Stimulated activated CD8-positive, alpha-beta memory T cell treated with anti-CD3 and anti-CD28 coated beads, Interleukin-2, amount 100 ng/mL, for 1 hour (primary cell): ENCODE data around the gene EPHB1.

Experiments used
- DNase-seq, 2 donors: peaks; one replicate each; pipeline ENCODE4 v3.0.0-alpha.2; 2020; ENCODE audit warnings: low read depth in 2 of 2

Gene EPHB1

DNA sequence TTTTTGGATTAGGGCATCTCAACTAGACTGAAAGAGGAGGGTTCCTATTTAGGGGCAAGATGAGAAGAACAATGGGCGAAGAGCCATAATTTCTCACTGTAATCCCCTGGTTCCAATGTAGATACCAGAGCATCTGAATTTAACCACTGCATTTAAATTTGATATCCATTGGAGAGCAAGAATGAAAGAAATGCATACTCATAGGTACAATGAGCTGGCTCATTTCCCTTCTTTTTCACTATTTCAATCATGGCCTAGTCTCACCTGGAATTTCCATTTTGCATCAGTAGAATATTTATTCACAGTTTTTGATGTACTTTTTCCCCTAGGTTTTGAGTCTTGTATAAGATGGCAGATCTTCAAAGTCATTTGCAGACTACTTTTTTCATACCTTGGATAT, 13.8 kb downstream of the EPHB1 start:
- DNase-seq = no peak

DNA sequence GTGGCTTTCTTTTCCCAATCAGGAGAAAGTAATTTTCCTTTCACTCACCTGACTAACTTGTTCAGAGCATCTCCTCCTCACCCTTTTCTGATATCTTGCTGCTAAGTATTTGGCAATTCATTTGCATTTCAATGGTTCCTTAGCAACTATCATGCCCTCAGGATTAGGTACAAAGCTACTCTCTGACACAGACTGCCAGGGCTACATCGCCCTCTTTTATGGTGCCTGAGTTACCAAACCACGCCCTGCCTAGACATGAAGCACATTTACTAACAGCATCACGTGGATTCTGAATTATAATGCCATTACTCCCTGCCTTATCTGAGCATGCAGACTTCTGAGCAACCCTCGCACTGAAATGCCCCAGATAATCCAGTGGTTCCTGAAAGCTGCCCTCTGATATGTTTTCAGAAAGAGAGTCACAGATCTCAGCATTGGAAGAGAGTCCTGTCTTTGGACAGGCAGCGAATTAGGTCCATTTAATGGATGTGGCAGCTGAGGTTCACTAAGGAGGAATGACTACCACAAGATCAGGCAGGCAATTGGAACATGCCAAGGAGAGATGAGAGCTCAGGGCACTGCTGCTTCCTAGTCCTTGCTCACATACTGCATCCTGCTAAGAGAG, 14.5 kb downstream of the EPHB1 start:
- DNase-seq = no peak

DNA sequence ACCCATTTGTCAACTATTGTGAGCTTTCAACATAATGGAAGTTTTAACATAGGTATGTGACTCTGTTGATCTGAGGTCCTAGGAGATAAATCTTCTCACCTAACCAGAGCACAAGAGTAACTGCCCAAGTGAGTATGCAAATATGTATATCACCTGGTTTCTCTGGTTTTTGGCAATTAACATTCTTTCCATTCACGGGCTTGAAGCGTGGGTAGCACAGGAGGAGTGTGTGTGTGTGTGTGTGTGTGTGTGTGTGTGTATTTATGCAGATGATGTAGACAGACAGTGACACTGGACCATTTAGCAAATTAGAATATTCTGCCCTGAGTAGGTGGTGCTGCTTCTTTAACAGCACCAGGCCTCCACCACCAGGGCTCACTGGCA, 15.0 kb downstream of the EPHB1 start:
- DNase-seq = no peak

DNA sequence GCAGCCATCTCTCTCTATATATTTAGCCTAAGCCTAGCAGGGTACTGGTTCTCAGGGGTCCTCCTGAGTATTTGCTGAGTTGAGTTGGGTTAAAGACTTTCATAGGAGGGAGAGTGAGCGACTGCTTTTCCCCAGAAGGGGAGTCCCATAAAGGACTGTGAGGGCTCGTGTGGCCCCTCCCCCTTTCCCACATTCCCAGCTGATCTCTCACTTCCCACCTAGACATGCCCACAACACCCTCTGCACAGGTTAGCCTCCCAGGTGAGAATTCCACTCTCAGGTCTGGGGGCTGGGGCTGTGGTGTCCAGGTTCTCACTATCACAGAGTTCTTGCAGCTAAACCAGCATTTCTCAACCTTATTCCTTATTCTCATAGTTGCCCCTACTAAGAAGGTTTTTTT, 15.8 kb downstream of the EPHB1 start:
- DNase-seq = no peak

DNA sequence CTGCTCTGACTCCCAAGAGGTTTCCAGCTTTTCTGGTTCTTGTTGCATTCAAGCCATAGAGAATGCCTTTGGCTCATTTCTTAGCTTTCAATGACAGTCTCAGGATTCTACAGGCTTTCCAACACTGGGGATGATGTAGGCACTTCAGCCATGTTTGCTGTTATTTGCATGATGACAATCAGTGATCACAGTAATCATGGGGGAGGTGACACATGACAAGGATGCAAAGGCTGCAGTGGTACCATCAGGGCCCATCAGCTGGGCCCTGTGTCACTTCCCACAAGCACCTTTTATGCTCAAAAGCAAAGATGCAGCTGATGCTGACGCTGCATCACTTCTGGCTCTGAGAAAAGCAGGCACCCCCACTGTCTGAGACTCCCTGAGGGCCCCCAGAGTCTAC, 18.6 kb downstream of the EPHB1 start:
- no peak for DNase-seq

DNA sequence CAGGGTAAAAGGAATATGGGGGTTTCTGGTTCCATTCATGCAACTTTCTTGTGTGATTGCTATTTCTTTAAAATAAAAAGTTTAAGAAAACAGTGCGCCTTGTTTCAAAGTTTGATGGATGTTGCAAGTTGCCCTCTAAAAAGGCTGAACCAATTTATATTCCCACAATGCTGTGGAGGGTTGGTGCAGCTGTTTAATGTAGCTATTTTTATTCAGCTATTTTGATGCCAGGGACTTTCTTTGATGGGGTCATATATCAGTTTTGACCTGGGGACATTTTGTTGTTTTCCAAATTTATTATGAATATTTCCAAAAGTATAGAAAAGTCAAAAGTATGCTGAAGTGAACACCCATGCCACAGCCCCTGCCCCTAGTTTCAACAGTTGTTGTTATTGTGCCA, 20.5 kb downstream of the EPHB1 start:
- DNase-seq = no peak

DNA sequence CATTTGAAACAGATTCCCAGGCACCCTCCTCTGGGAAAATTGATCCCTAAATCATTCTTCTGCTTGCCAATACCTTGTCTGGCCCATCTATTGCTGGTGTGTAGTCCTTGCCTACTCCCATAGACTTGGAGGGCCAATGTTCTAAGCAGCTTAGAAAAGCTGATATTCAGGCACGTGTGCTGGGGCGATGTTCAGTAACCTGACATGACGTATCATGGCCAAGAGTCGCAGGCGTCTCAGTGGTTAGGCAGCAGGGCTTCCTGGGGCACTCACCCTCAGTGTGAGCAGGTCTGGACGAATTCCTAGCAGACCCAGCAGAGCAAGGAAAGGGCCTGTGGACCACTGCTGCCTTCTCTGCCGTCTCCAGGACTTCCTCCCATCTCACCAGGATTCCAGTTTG, 21.6 kb downstream of the EPHB1 start:
- no peak for DNase-seq

DNA sequence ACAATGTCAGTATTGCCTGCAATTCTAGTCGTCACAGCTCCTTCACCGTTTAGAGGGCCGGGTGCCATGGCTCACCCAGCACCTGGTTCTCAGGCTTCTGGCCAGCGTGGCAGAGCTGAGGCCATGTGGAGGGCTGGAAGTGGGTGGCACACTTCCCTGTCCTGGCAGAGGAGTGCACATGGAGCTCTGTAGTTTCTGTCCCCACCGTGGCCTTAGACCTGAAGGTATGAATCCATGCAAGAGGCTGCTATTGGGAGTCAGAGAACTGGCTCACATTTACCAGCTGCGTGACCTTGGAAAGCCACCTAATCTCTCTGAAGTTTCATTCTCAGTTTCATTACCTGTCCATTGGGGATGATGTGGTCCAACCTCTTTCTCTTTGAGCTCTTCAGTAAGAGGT, 22.2 kb downstream of the EPHB1 start:
- DNase-seq = no peak

DNA sequence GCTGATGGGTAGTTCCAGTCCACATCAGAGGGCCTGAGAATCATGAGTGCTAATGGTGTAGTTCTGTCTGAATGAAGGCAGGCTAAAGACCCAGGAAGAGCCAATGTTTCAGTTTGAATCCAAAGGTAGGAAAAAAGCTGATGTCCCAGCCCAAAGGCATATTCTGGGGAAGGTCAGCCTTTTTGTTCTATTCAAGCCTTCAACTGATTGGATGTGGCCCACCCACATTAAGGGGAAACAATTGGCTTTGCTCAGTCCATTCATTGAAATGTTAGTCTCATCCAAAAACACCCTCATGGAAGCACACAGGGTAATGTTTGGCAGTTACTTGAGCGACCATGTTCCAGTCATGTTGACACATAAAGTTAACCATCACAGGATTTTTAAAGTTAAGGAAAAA, 25.9 kb downstream of the EPHB1 start:
- DNase-seq = no peak

DNA sequence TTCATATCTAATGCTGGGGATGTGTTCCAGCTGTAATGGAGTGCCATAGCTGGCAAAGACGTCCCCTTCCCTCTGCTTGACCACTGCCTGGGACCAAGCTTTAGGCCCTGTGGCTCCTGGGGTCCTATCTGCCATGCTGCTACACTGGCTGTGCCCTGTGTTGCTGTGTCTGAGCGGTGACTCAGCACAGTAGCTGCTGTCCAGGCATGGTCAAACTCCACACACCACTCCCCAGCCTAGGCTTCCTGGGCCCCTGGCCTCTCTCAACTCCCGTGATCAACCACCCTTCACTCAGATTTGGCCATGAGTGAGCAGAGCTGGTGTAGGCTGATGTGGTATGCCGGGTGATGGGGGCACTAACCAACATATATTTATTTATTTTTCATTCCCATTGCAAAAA, 27.0 kb downstream of the EPHB1 start:
- DNase-seq = no peak

DNA sequence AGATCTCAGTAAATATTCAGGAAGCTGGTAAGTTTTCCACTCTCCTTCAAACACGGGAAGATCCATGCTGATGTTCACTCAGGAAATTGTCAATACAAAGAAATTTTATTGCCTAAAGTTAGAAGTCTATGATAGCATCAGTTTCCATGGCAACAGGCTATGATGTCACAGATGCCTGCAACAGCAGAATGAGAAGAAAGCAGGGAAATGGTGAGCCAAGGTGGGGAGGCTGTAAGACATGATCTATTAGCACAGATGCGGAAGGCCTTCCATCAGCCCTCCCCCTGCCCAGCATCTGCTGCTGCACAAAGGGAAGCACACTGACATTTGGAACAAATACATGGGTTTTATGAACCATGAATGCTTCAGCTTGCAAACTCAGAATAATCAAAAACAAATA, 28.6 kb downstream of the EPHB1 start:
- no peak for DNase-seq

DNA sequence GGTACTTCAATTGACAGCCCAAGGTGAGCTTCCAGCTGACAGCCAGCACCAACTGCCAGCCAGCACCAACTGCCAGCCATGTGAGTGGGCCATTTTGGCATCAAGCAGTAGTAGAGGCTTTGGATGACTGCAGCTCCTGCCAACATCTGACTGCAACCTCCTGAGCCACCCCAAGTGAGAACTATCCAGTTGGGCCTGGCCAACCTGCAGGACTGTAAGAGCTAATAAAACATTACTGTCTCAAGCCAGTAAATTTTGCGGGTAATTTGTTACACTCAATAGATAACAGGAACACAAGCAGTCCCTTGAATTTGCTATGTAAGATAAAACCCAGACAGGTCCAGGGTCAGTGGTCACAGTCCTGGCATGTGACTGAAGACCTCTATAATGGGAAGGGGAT, 29.7 kb downstream of the EPHB1 start:
- no peak for DNase-seq

DNA sequence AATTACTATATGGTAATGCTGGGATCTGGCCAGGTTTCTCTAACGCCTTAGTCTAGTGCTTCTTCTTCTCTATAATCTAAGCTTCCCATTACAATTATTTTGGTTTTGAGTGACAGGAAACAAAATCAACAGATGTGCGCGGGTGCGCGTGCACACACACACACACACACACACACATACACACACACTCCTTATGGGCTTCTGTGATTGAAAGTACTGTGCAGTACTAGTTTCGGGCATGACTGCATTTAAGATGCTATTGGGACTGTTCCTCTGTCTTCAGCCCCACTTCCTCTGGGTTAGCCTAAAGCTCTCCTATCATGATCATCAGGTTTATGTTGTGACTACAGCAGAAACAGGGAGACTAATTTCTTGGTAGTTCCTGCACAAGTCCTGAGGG, 32.2 kb downstream of the EPHB1 start:
- no peak for DNase-seq

DNA sequence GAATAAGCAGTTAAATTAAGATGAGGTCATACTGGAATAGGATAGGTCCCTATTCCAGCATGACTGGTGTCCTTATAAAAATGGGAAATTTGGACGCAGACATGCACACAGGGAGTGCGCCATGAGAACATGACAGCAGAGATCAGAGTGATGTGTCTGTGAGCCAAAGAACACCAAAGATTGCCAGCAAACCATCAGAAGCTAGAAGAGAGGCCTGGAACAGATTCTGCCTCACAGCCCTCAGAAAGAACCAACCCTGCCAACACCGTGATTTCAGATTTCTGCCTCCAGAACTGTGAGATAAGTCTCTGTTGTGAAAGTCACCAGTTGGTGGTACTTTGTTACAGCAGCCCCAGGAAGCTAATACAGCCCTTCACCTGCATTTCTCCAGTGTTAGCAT, 34.7 kb downstream of the EPHB1 start:
- DNase-seq = no peak

DNA sequence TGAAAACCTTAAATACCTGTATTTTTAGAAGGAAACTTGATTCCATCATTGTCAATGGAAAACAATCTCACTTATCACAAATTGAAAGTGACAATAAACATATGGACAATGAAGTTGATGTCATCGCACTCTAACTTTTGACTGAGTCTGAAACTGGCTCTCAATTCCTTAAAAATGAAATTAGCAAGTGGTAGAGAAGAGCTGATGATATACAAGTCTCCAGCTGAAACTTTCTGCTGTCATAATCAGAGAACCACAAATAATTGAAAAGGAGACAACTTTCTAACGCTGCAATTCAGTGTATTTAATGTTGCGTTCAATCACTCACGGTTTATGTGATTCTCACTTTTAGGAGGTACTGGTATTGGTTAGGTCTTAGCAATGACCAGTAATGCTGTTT, 37.5 kb downstream of the EPHB1 start:
- DNase-seq = no peak

DNA sequence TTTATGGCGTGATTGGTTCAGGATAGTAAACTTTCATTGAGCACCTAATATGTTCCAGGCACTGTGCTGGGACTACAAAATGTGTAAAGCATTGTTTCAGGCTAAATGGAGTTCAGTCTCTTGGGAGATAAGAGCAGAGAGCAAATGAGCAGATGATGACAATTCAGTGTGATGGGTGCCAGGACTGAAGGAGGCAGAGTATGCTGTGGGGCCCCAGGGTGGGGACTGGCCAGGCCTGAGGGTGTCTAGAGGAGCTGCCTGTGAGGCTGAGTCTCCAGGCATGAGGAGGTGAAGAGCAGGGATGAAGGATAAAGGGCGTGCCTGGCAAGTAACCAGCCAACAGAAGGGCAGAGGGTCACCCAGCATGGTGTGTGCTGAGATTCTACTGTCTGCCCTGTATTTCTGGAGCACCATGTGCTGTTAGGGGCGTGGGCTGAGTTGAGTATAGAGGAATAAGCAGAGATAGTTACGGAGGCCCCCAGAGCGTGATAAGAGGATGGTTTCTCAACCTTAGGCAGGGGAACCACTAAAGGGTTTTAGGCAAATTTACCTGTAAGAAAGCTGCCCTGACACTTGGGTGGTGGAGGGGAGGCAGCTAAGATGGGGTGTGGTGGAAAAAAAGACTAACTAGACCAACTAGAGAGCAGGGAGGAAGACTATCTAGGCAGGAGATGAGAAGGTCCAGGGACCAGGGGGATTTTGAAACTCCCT, 38.5 kb downstream of the EPHB1 start:
- DNase-seq = no peak

DNA sequence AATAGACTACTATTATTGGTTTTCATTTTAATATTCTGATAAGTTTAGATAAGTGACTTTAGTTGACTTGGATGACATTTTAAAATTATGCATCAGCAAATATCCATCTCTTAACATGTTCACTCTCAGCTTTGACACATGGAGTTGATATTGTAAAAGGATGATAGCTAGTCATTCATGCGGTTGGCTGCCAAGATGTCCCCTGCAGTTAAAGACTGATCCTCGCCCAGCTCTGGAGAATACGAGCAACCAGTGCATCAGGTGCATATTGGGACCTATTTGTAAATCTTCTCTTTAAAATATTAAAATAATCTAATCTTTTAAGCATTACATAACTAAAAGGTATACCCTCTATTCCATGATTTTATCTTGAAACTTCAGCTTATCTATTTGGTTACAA, 41.9 kb downstream of the EPHB1 start:
- DNase-seq = no peak

DNA sequence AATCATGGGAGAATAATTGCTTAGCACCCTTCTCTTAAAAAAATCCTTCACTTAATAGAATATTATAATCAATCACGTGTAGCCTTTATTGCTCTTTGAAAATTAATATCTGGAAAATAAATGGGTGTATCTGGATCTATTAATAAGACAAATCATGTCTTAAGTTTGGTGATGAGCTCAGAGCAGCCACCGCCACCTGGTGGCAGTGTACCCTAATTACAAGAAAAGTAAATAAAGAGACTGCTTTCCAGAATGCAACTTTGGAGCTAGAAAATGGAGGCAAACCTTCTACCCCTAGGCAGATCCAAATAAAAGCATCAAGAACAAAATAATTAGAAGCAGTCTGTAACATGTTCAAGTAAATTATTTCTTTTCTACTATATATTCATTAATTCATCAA, 43.5 kb downstream of the EPHB1 start:
- no peak for DNase-seq

DNA sequence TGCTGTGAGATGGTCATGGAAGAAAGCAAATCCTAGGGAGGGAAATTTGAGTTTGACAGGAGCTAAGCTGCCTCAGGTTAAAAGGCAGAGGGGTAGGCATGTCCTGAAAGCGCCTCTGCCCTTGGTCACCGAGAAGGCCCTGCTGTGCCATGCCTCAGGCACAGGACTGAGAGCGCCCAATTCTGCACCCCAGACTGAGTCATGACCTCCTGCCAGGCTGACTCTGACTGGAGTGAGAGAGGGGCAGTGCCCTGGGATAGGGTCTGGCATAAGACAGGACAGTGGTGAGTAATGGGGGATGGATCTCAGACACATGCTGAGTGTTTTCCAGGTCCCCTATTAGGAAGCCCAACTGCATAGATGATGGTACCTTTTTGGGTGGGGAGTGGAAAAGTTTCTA, 44.4 kb downstream of the EPHB1 start:
- DNase-seq = no peak

DNA sequence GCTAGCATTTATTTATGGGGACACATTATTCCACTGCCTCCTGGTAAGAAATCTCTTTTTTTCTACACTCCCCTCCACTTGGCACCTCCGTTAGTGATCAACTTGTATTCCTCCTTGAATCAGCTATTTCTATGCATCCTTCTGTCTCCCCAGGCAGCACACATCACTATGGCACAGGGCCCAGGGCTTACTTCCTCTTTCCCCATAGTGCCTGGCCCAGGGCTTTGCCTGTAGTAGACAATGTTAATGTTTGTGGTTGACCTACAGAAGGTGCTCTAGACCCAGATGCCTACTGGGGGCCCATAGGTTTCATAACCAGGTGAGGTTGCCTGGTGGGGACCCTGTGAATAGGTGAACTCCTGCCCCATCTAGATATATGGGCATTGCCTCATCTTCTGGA, 44.9 kb downstream of the EPHB1 start:
- DNase-seq = no peak

DNA sequence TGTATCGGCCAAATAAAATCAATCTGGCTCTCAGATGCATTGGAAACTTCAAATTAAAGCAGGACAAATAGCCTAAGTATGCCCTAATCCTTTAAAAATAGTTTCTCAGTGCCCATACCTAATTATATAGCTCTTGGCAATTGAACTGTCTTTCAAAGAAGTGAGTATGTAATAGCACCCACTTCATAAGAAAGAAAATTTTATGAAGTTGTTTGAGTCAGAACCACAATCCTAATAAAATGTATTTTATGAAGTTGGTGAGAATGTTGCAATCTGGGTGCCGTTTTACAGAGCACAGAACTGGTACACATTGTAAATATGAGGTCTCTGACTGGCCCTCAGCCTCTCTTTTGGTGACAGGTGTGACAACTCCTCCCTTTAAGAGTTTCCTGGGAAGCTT, 45.4 kb downstream of the EPHB1 start:
- no peak for DNase-seq

DNA sequence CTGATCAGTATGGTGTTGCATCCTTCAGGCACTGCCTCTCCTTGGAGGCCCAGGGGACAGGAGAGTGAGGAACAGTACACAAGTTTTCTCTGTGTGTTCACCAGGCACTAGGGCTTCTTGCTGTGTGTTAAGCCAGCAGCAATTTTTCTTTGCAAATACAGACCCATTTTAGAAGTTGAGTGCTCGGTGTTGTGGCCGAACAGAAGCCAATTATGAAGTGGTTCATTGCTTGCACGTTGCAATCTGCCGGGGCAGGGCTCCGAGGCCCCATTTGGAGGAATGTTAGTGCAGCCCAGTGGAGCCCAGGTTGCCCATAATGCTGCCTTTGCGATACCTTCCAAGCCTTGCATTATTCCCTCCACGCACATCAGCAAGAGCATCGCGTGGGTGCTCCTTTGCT, 51.0 kb downstream of the EPHB1 start:
- DNase-seq = no peak

DNA sequence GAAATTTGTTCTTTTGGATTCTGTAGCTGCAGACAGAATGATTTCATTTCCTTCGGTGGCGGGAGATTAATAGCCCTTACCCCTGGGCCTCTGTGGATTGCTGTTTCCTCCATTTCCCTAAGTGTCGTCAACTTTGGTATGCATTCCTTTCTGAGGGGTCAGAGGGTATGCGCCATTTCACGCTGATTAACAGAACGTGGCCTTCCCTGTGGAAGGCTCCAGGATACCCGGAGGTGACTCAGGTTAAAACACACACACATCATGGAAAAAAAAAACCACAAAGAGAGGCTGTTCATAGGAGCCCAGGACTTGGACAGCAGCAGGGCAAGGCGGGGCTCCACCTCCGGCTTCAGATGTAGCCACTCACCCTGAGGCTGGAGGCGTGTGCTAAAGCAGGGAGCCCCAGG, 51.9 kb downstream of the EPHB1 start:
- no peak for DNase-seq

DNA sequence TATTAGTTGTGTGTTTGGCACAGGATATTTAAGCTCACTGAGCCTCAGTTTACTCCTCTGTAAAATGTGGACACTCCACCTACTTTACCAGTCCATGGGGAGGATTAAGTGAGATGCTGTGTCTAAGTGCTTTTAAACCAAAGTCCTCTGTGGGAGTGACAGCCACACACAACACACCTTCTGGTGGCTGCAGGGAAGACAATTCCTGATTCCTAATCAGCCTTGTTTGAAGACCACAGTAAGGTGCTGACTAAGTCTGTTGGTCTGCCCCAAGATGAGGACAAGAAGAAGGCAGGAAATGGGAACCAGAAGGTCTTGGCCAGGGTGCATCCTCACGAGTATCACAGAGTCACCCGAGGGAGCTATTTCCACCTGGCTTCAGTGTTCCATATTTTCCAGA, 52.3 kb downstream of the EPHB1 start:
- no peak for DNase-seq
